HG03097 (cell line): ENCODE measurements around the gene ZFYVE1.
"Not testable (repeated sequence)": the region's sequence is repeated elsewhere in the genome, so short reads cannot be mapped to it uniquely, and the experiment has no call there.

Experiments used
- ATAC-seq: cut with Tn5 transposase; IDR thresholded peaks from one replicate; pipeline ENCODE4 v1.9.1; 2021; ENCODE audit not compliant: unreplicated experiment, low FRiP score

ZFYVE1 gene

GRCh38 chr14:73007835-73008234 is 19.1 kb downstream of the ZFYVE1 start:
- no peak for ATAC-seq

- not testable (repeated sequence) for ATAC-seq
Measured at GRCh38 chr14:73004641-73005040, 22.3 kb downstream of the ZFYVE1 start.

- no peak for ATAC-seq
Measured at GRCh38 chr14:73003681-73004080, 23.2 kb downstream of the ZFYVE1 start.

- ATAC-seq = no peak
Measured at GRCh38 chr14:73000073-73000472, 26.8 kb downstream of the ZFYVE1 start.

- no peak for ATAC-seq
Measured at GRCh38 chr14:72999316-72999715, 27.6 kb downstream of the ZFYVE1 start.

- no peak for ATAC-seq
Measured at GRCh38 chr14:72998252-72998903, 28.5 kb downstream of the ZFYVE1 start.

GRCh38 chr14:72996916-72997315 is 30.0 kb downstream of the ZFYVE1 start:
- no peak for ATAC-seq

GRCh38 chr14:72990171-72990570 is 36.7 kb downstream of the ZFYVE1 start:
- ATAC-seq = no peak

GRCh38 chr14:72986857-72987256 is 40.0 kb downstream of the ZFYVE1 start:
- no peak for ATAC-seq

- ATAC-seq = no peak
Measured at GRCh38 chr14:72986214-72986613, 40.7 kb downstream of the ZFYVE1 start.

- no peak for ATAC-seq
Measured at GRCh38 chr14:72982146-72982708, 44.7 kb downstream of the ZFYVE1 start.

- ATAC-seq = no peak
Measured at GRCh38 chr14:72980863-72981262, 46.0 kb downstream of the ZFYVE1 start.

GRCh38 chr14:72978856-72979255 is 48.0 kb downstream of the ZFYVE1 start:
- ATAC-seq = no peak

GRCh38 chr14:72975770-72976169 is 51.1 kb downstream of the ZFYVE1 start:
- ATAC-seq = no peak

- no peak for ATAC-seq
Measured at GRCh38 chr14:72974661-72975060, 52.2 kb downstream of the ZFYVE1 start.

GRCh38 chr14:72970824-72971434 is 56.0 kb downstream of the ZFYVE1 start:
- no peak for ATAC-seq

GRCh38 chr14:72970058-72970630 is 56.8 kb downstream of the ZFYVE1 start:
- ATAC-seq = no peak

GRCh38 chr14:72968316-72968715 is 58.6 kb downstream of the ZFYVE1 start:
- no peak for ATAC-seq

GRCh38 chr14:72966038-72966437 is 60.9 kb downstream of the ZFYVE1 start:
- ATAC-seq = no peak

- no peak for ATAC-seq
Measured at GRCh38 chr14:72965249-72965648, 61.7 kb downstream of the ZFYVE1 start.

- ATAC-seq = no peak
Measured at GRCh38 chr14:72962829-72963312, 64.0 kb downstream of the ZFYVE1 start.

GRCh38 chr14:72962336-72962754 is 64.6 kb downstream of the ZFYVE1 start:
- ATAC-seq = not testable (repeated sequence)
